GM12878 (cell line): ENCODE data around the gene PPP2R5B. TPM values are rescaled to one million over a fixed set of nuclear protein-coding genes. Genes with fewer than 3 reads are reported as not detected.
A peak's percentile ranks its signal among the peaks of the same experiment; 100 is the strongest.

Experiments used
- ATAC-seq: fragments of 200-7000 bp; cut with Tn5 transposase; 3 replicates; pipeline ENCODE4 v1.9.1; 2020; ENCODE audit warnings: mild to moderate bottlenecking, moderate library complexity
- BruUV-seq: library from RNA; stranded (reverse); fragments of 400-500 nt; replicated peaks from 2 replicates; lab custom pipeline; 2021; lab: Mats Ljungman, UMichigan
- CTCF ChIA-PET: fragments of 300-600 bp; sonication (Branson Sonifier 250); formaldehyde crosslinking; extraction: SDS; loops from one replicate; lab custom pipeline; 2021; ENCODE audit warnings: inconsistent platforms; lab: Yijun Ruan, JAX
- POLR2A ChIA-PET: fragments of 350-600 bp; formaldehyde crosslinking; extraction: SDS; loops from one replicate; lab custom pipeline; 2021; ENCODE audit warnings: inconsistent platforms; lab: Charles Lee
- RAD21 ChIA-PET: fragments of 300-600 bp; sonication (Branson Sonifier 250); formaldehyde crosslinking; loops from one replicate; lab custom pipeline; 2023; ENCODE audit warnings: antibody characterized with exemption; ENCODE audit not compliant: unreplicated experiment; lab: Charles Lee
- SMC1A ChIA-PET: fragments of 300-600 bp; sonication (Branson Sonifier 250); formaldehyde crosslinking; loops from one replicate; lab custom pipeline; 2023; ENCODE audit not compliant: unreplicated experiment, uncharacterized antibody; lab: Charles Lee
- DNase-seq: peaks from one replicate; pipeline ENCODE4 v3.0.0-alpha.2; 2011; ENCODE audit warnings: low read depth, low spot score
- FAIRE-seq: peaks from 3 replicates; lab custom pipeline; 2011; peaks lifted over from hg19 to GRCh38; lab: Jason Lieb, UNC
- H2AFZ ChIP-seq: 2 replicates; pipeline ENCODE4 v1.6.0; 2011; ENCODE audit warnings: low read depth, low read length, control low read depth; ENCODE audit not compliant: control insufficient read depth
- H3K27ac ChIP-seq: 2 replicates; pipeline ENCODE4 v1.5.1; 2011; ENCODE audit warnings: control low read depth; ENCODE audit not compliant: control insufficient read depth, insufficient read depth
- H3K27me3 ChIP-seq, 2 experiments: replicated peaks in 1 of 2; 2 replicates each; pipeline versions ENCODE4 v1.6.0 to v1.6.1; 2011; ENCODE audit warnings: low read length in 1 of 2; ENCODE audit not compliant: control insufficient read depth in 2 of 2, insufficient read depth in 2 of 2
- H3K36me3 ChIP-seq, 2 experiments: 2 replicates each; pipeline ENCODE4 v1.5.1; 2011; ENCODE audit warnings: low read length in 1 of 2; ENCODE audit not compliant: control insufficient read depth in 2 of 2, insufficient read depth in 2 of 2
- H3K4me1 ChIP-seq: 2 replicates; pipeline ENCODE4 v1.6.1; 2011; ENCODE audit warnings: mild to moderate bottlenecking, low read length, moderate library complexity, mixed read lengths; ENCODE audit not compliant: control insufficient read depth, insufficient read depth
- H3K4me2 ChIP-seq: 2 replicates; pipeline ENCODE4 v1.6.0; 2011; ENCODE audit warnings: control low read depth; ENCODE audit not compliant: control insufficient read depth, insufficient read depth
- H3K4me3 ChIP-seq: fragments of 200-600 bp; sonication (generic); 2 replicates; pipeline ENCODE4 v1.5.1; 2016
- H3K79me2 ChIP-seq: 2 replicates; pipeline ENCODE4 v1.6.0; 2011; ENCODE audit warnings: low read length; ENCODE audit not compliant: control insufficient read depth, insufficient read depth
- H3K9ac ChIP-seq: 2 replicates; pipeline ENCODE4 v1.8.0; 2011; ENCODE audit warnings: low read length, control low read depth, mixed read lengths; ENCODE audit not compliant: control insufficient read depth, insufficient read depth
- H3K9me3 ChIP-seq: replicated peaks from 3 replicates; pipeline ENCODE4 v1.5.1; 2011; ENCODE audit warnings: mild to moderate bottlenecking, low read length; ENCODE audit not compliant: control insufficient read depth, insufficient read depth
- H4K20me1 ChIP-seq: 2 replicates; pipeline ENCODE4 v1.6.0; 2011; ENCODE audit not compliant: control insufficient read depth, insufficient read depth
- CBX3 ChIP-seq: fragments of 200-600 bp; sonication (generic); IDR thresholded peaks from 2 replicates; pipeline ENCODE4 v1.6.1; 2016; ENCODE audit warnings: low read depth, borderline replicate concordance
- RAD21 ChIP-seq: IDR thresholded peaks from 2 replicates; pipeline ENCODE4 v1.6.1; 2011; ENCODE audit warnings: mild to moderate bottlenecking, low read depth, low read length, moderate library complexity; ENCODE audit not compliant: insufficient read depth
- ZNF622 ChIP-seq: fragments of 450-650 bp; IDR thresholded peaks from 2 replicates; pipeline ENCODE4 v1.6.1; 2017; ENCODE audit warnings: mild to moderate bottlenecking, inconsistent platforms
- WGBS: methylation state at CpG from one replicate; pipeline ENCODE4 v1.1.6; 2016; ENCODE audit warnings: low lambda C conversion rate; ENCODE audit not compliant: insufficient replicate concordance, insufficient coverage; ENCODE audit errors: missing lambda C conversion rate; 5-methylcytosine and 5-hydroxymethylcytosine counted together
- in situ Hi-C: fragments of 300-500 bp; cut with MboI; formaldehyde crosslinking; loops from 9 replicates; pipeline ENCODE4 v1.14.3; 2018; ENCODE audit warnings: mixed read lengths
- intact Hi-C: fragments of 100-400 bp; cut with micrococcal nuclease; formaldehyde crosslinking; loops from one replicate; pipeline ENCODE4 v1.14.2; 2022; ENCODE audit not compliant: unreplicated experiment
- polyA plus RNA-seq, 11 experiments: library from polyadenylated mRNA; depleted of rRNA in 4 of 11; unstranded in 6 of 11; stranded (reverse) in 5 of 11; fragments of >200 nt; fragmentation: Nextera tagmentation in 4 of 11; fragmentation: Illumina TruSeq in 1 of 11; extraction: Ambion mirVana in 4 of 11; extraction: Trizol in 1 of 11; gene quantifications; 1 replicate in 1 of 11; 2 replicates in 10 of 11; pipeline versions ENCODE4 v1.2.1 to v1.2.3, GENCODE V29; 2011 to 2016; ENCODE audit warnings: inconsistent platforms in 2 of 11, missing spikeins in 2 of 11, low read depth in 1 of 11
- total RNA-seq, 4 experiments: library from RNA; depleted of rRNA in 3 of 4; stranded (reverse); fragments of >200 nt in 3 of 4; fragmentation: Illumina TruSeq in 1 of 4; extraction: Trizol in 1 of 4; gene quantifications; 2 replicates each; pipeline versions ENCODE4 v1.2.1 to v1.2.3, GENCODE V29; 2013 to 2021

Gene PPP2R5B
- total and polyA plus RNA-seq, 10 of the 15 experiments (the other 5 are each of a cell fraction or from before 2014, with no cell fraction given) = 0.08 to 6.7 (median 2.0) TPM

DNA sequence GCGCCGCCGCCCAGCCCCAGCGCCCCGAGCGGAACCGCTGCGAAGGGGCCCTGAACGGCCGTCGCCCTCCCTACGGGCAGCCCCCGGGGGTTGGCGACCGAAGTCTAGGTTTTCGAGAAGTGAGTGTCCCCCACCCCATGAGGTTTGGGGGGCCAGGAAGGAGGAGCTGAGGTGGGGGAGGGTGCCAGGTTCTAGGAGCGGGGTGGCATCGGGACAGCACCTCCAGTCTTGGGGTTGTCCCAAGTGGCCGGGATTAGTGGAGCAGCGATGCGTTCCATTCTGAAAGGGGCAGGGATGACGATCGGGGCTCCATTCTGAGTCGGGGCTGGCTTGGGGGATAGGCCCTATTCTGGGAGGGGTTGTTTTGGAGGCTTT lies 408 bp downstream of the PPP2R5B start (continued):
- TF ChIP-seq ZNF622 (no peak), CBX3 (no peak)

DNA sequence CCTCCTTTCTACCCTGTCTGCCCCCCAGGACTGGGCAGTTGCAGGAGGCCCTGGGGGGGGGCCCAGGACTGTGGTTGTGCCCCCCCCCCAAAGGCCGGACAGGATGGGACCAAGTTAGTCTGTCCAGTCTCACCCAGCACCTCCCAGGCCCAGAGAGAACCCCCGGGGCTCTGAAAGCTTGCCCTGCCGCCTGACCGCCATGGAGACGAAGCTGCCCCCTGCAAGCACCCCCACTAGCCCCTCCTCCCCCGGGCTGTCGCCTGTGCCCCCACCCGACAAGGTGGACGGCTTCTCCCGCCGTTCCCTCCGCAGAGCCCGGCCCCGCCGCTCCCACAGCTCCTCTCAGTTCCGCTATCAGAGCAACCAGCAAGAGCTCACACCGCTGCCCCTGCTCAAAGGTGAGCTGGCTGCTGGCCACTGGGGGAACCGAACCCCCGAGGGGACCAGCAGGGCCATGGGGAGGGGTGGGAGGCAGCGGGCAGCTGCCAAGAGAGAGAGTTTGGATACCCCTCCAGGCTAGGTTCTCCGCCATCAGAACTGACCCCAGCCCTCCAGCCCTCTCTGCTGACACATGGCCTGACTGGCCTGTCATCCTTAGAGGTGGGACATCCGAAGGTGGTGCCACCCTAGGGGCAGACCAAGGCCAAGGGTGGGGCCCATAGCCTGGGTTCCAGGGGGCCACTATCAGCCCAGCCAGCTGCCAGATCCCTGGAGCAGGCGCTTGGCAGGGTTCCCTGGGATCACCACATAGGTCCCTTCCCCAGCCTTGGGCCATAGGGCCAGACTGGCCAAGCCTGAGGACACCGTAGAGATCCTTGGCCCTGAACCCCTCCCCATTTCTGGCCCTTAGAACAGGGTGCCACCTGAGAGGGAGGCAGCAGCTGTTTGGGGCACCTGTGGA lies 1.3 kb downstream of the PPP2R5B start:
- WGBS = 61% methylated on average over 13 of the region's 24 CpGs
- no peak overlapping the region for H3K27ac ChIP-seq
- TF ChIP-seq RAD21 = no peak
- TF ChIP-seq, all 136 proteins: peak for 0
- peak overlapping the region; percentile 83 for H3K9ac ChIP-seq
- H3K4me2 ChIP-seq = peak overlapping the region; percentile 100
- H3K36me3 ChIP-seq = no peaks in the 10 kb centered on the region; a peak in 1 of 4 replicates
- RAD21 ChIA-PET = interaction anchor here (2.0 kb wide), 1 partner anchor 78 kb away, joined by 8 read pairs; no protein-coding TSS in a partner anchor
- H3K4me3 ChIP-seq = peak overlapping the region; percentile 66
- H2AFZ ChIP-seq = no peak overlapping the region
- ATAC-seq (no peak), DNase-seq (no peak), FAIRE-seq (no peak)
- peaks cover 5% of the 10 kb centered on the region for H3K4me1 ChIP-seq
- CTCF ChIA-PET = interaction anchor here (1.3 kb wide), 1 partner anchor 78 kb away, joined by 4 read pairs; no protein-coding TSS in a partner anchor
- in situ Hi-C loops (no loop called here), intact Hi-C loops (no loop called here)
- no peaks in the 10 kb centered on the region for H3K9me3 ChIP-seq
- BruUV-seq = no TSS peak
- H3K79me2 ChIP-seq = no peaks in the 10 kb centered on the region
- H4K20me1 ChIP-seq = no peaks in the 10 kb centered on the region
- SMC1A ChIA-PET = interaction anchor here (1.4 kb wide), 1 partner anchor 25 kb away, joined by 4 read pairs; no protein-coding TSS in a partner anchor
- no peaks in the 10 kb centered on the region for H3K27me3 ChIP-seq
- POLR2A ChIA-PET = interaction anchor here (1.5 kb wide), 1 partner anchor 78 kb away, joined by 4 read pairs; no protein-coding TSS in a partner anchor
